Omental fat pad (tissue), 4 donors: Measurements from ENCODE around the gene SSH2. TPM values are rescaled to one million over a fixed set of nuclear protein-coding genes. Genes with fewer than 3 reads are reported as not detected.
"Not testable (repeated sequence)": the region's sequence is repeated elsewhere in the genome, so short reads cannot be mapped to it uniquely, and the experiment has no call there.

Experiments
- ATAC-seq: fragments of 150-250 bp; one replicate; pipeline ENCODE4 v1.9.1; 2016; ENCODE audit warnings: mild to moderate bottlenecking, moderate library complexity; ENCODE audit not compliant: low FRiP score
- DNase-seq: peaks from one replicate; pipeline ENCODE4 v3.0.0-alpha.2; 2019; ENCODE audit warnings: low spot score
- total RNA-seq, 4 donors: library from RNA; depleted of rRNA; stranded (reverse); fragments of >200 nt; gene quantifications; one replicate each; pipeline ENCODE4 v1.1.0, GENCODE V29; 2016
- TF ChIP-seq, protein P1 (sequence below), 3 donors: fragments of 450-650 bp; IDR thresholded peaks; one replicate each; pipeline ENCODE4 v1.5.1; 2016 to 2017; ENCODE audit warnings: antibody characterized with exemption in 3 of 3, mild to moderate bottlenecking in 3 of 3, moderate library complexity in 2 of 3

Gene SSH2
- total RNA-seq, 4 donors from 2014 or later: 25.1 to 88.0 (median 35.8) TPM

GRCh38 chr17:29659155-29659554 lies 270.9 kb downstream of the SSH2 start:
- no peak for DNase-seq
- no peak for ATAC-seq
- TF ChIP-seq, protein P1, sequence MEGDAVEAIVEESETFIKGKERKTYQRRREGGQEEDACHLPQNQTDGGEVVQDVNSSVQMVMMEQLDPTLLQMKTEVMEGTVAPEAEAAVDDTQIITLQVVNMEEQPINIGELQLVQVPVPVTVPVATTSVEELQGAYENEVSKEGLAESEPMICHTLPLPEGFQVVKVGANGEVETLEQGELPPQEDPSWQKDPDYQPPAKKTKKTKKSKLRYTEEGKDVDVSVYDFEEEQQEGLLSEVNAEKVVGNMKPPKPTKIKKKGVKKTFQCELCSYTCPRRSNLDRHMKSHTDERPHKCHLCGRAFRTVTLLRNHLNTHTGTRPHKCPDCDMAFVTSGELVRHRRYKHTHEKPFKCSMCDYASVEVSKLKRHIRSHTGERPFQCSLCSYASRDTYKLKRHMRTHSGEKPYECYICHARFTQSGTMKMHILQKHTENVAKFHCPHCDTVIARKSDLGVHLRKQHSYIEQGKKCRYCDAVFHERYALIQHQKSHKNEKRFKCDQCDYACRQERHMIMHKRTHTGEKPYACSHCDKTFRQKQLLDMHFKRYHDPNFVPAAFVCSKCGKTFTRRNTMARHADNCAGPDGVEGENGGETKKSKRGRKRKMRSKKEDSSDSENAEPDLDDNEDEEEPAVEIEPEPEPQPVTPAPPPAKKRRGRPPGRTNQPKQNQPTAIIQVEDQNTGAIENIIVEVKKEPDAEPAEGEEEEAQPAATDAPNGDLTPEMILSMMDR (IDR thresholded peaks at IDR 0.05): no peak

- no peak for DNase-seq
- ATAC-seq: no peak
- TF ChIP-seq, protein P1 (IDR thresholded peaks at IDR 0.05): no peak
These were observed 274.7 kb downstream of the SSH2 start for GRCh38 chr17:29655323-29655722.

GRCh38 chr17:29653995-29654714 lies 275.9 kb downstream of the SSH2 start:
- ATAC-seq: peak; percentile 48
- TF ChIP-seq, protein P1 (IDR thresholded peaks at IDR 0.05): no peak

DNA sequence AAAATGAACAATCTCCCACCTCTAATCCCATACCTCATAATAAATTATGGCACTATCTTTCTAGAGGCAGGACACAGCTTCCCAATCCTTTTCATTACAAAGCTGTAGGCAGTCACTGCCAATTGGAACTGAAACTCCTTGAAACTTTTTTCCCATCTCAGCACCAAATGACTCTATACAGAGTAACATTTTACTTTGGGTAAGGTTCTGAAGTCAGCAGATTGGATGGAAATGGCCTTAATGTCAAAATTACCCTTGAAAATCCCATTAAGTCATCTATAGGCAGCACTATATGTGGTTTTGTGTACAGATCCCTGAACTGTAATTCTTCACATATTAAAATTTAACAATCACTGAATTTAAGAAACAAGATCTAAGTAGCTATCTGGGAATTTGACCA lies 277.1 kb downstream of the SSH2 start:
- ATAC-seq (no peak), DNase-seq (no peak)
- TF ChIP-seq, protein P1 (IDR thresholded peaks at IDR 0.05): no peak

More at GRCh38 chr17:29653995-29654714, 275.9 kb downstream of the SSH2 start:
- no peak for DNase-seq

- ATAC-seq: not testable (repeated sequence)
These were observed 278.1 kb downstream of the SSH2 start for GRCh38 chr17:29651913-29652312.

GRCh38 chr17:29650396-29650795 lies 279.6 kb downstream of the SSH2 start:
- TF ChIP-seq, protein P1 (IDR thresholded peaks at IDR 0.05): no peak
- ATAC-seq (no peak), DNase-seq (no peak)

More at GRCh38 chr17:29651913-29652312, 278.1 kb downstream of the SSH2 start:
- DNase-seq: not testable (repeated sequence)

- no peak for ATAC-seq
- no peak for DNase-seq
- TF ChIP-seq, protein P1 (IDR thresholded peaks at IDR 0.05): no peak
These were observed 280.7 kb downstream of the SSH2 start for GRCh38 chr17:29649359-29649758.
